PC-3 (cell line): Measurements from ENCODE around the gene CERS1.

Experiments used
- EZH2phosphoT487 ChIP-seq: fragments of 300-600 bp; sonication (generic); IDR thresholded peaks from 2 replicates; pipeline ENCODE4 v1.6.1; 2018; ENCODE audit warnings: mild to moderate bottlenecking, antibody characterized with exemption, low read length, borderline replicate concordance
- TF ChIP-seq, protein P1 (sequence below): fragments of 300-600 bp; sonication (generic); conservative IDR thresholded peaks from 2 replicates; pipeline ENCODE4 v1.5.1; 2017; ENCODE audit warnings: antibody characterized with exemption, low read depth, mild to moderate bottlenecking, low read length

DNA sequence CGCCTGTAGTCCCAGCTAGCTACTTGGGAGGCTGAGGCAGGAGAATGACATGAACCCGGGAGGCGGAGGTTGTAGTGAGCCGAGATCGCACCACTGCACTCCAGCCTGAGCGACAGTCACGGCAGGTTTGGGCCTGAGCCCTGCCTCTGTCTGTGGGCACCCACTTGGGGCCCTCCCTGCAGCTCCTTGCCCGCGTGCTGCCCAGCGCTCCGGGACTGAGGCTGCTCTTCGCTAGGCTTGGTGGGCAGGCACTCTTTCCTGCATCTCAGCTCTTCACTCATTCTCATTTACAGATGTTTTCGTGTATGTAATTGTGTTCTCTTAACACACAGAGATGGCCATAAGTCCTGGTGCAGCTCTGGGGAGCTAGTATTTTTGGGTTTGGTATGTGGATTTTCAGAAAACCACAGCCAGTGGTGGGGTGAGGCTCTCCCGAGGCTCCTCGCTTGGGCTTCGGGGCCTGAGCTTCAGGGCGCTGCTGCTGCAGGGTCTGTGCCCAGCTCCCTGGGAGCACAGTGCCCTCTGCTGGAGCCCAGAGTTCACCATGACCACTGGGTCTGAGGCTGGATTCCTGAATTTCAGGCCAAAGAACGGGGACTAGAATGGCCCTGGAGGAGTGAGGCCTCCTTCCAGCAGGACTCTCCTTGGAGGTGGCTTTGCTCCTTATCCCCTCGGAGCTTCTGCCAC is 49.0 kb downstream of the CERS1 start:
- TF ChIP-seq, protein P1, sequence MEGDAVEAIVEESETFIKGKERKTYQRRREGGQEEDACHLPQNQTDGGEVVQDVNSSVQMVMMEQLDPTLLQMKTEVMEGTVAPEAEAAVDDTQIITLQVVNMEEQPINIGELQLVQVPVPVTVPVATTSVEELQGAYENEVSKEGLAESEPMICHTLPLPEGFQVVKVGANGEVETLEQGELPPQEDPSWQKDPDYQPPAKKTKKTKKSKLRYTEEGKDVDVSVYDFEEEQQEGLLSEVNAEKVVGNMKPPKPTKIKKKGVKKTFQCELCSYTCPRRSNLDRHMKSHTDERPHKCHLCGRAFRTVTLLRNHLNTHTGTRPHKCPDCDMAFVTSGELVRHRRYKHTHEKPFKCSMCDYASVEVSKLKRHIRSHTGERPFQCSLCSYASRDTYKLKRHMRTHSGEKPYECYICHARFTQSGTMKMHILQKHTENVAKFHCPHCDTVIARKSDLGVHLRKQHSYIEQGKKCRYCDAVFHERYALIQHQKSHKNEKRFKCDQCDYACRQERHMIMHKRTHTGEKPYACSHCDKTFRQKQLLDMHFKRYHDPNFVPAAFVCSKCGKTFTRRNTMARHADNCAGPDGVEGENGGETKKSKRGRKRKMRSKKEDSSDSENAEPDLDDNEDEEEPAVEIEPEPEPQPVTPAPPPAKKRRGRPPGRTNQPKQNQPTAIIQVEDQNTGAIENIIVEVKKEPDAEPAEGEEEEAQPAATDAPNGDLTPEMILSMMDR = peak; percentile 93
- TF ChIP-seq EZH2phosphoT487 = no peak
